CD4-positive, CD25-positive, alpha-beta regulatory T cell (primary cell): Measurements from ENCODE around the gene ZNF521. TPM values are rescaled to one million over a fixed set of nuclear protein-coding genes. Genes with fewer than 3 reads are reported as not detected.

ENCODE experiments used
- ATAC-seq, 2 donors: fragments of 150-1000 bp; cut with Tn5 transposase; one replicate each; pipeline ENCODE4 v1.10.0; 2021; ENCODE audit warnings: low read depth in 2 of 2, moderate number of reproducible peaks in 2 of 2, moderate library complexity in 1 of 2
- DNase-seq, 3 donors: peaks; one replicate each; pipeline versions ENCODE4 v3.0.0 to v3.0.0-alpha.2; 2012 to 2022; ENCODE audit warnings: mixed read lengths in 1 of 3
- H3K27ac ChIP-seq: one replicate; pipeline ENCODE4 v1.7.0; 2013; ENCODE audit warnings: mild to moderate bottlenecking, low read length; ENCODE audit not compliant: insufficient read depth, poor library complexity, severe bottlenecking
- H3K27me3 ChIP-seq: one replicate; pipeline ENCODE4 v1.7.0; 2013; ENCODE audit warnings: low read length; ENCODE audit not compliant: control insufficient read depth, insufficient read depth
- H3K36me3 ChIP-seq: one replicate; pipeline ENCODE4 v1.7.0; 2013; ENCODE audit warnings: mild to moderate bottlenecking, low read length, moderate library complexity; ENCODE audit not compliant: control insufficient read depth, insufficient read depth
- H3K4me1 ChIP-seq: 2 replicates; pipeline ENCODE4 v1.7.0; 2013; ENCODE audit warnings: mild to moderate bottlenecking, low read length; ENCODE audit not compliant: insufficient read depth, control insufficient read depth, poor library complexity, severe bottlenecking
- H3K4me3 ChIP-seq: one replicate; pipeline ENCODE4 v1.7.0; 2013; ENCODE audit warnings: low read depth, mild to moderate bottlenecking, low read length, moderate library complexity
- H3K9me3 ChIP-seq, 2 experiments: 1 replicate in 1 of 2; 2 replicates in 1 of 2; pipeline ENCODE4 v1.7.0; 2013; ENCODE audit warnings: low read length in 2 of 2, mild to moderate bottlenecking in 1 of 2, moderate library complexity in 1 of 2; ENCODE audit not compliant: control insufficient read depth in 2 of 2
- H3K27ac Mint-ChIP-seq, 3 donors: one replicate each; pipeline ENCODE4 v1.8.0; 2020 to 2022; ENCODE audit warnings: mild to moderate bottlenecking in 3 of 3, mixed read lengths in 3 of 3, moderate library complexity in 2 of 3
- H3K27me3 Mint-ChIP-seq: one replicate; pipeline ENCODE4 v1.8.0; 2022; ENCODE audit warnings: mild to moderate bottlenecking, mixed read lengths
- H3K36me3 Mint-ChIP-seq: one replicate; pipeline ENCODE4 v1.8.0; 2020; ENCODE audit warnings: mixed read lengths
- H3K4me1 Mint-ChIP-seq, 4 donors: one replicate each; pipeline ENCODE4 v1.8.0; 2020 to 2022; ENCODE audit warnings: mixed read lengths in 4 of 4, mild to moderate bottlenecking in 1 of 4
- H3K4me3 Mint-ChIP-seq, 4 donors: one replicate each; pipeline ENCODE4 v1.8.0; 2020 to 2022; ENCODE audit warnings: mild to moderate bottlenecking in 4 of 4, mixed read lengths in 4 of 4, moderate library complexity in 3 of 4
- H3K9me3 Mint-ChIP-seq, 7 donors: one replicate each; pipeline ENCODE4 v1.8.0; 2020 to 2022; ENCODE audit warnings: mixed read lengths in 7 of 7, mild to moderate bottlenecking in 3 of 7, moderate library complexity in 2 of 7
- polyA plus RNA-seq, 4 donors: library from polyadenylated mRNA; unstranded; fragments of 300-500 nt; fragmentation: Illumina TruSeq; gene quantifications; one replicate each; pipeline ENCODE4 v1.2.3, GENCODE V29; 2021
- total RNA-seq: library from RNA; stranded (reverse); gene quantifications from one replicate; pipeline ENCODE4 v1.2.3, GENCODE V29; 2022

ZNF521 gene
- total and polyA plus RNA-seq, 5 donors from 2014 or later: 1.8 TPM; not detected in 4

DNA sequence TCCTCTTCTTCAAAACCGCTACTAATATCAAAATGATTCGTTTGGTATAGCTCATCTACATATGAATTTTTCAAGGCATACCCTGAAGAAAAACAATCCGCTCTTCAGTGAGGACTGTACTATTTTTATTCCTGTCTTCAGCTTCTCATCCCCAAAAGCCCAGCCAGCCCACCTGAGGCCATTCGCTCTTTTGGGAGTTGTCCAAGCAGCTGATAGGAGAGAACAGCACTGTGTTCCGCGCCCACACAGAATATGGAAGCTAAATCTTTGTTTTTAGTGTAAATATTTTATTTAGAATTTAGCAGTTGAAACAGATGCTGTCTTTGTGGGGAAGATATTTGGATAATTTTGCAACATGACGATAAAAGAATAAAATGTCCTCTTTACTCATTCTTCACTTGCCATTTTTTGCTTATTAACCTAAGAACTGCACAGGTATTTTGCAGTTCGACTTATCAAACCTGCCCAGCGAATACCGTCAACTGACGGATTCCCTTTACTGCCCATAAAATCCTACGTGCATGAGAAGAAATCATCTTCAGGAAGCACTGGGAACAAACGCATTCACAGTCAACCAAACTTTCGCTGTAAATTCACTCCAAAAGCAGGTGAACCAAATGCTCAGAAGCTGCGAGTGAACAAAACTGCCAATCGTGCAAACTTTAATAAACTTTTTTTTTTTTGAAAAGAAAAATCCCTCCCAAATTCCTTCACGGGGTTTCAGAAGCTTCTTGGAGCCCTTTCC lies 3.4 kb downstream of the ZNF521 start:
- Histone ChIP-seq H3K4me3 (no peak overlapping the region), H3K27ac (no peak overlapping the region), H3K36me3 (no peaks in the 10 kb centered on the region), H3K9me3 (no peaks in the 10 kb centered on the region), H3K27me3 (peaks cover 43% of the 10 kb centered on the region), H3K4me1 (peaks cover 24% of the 10 kb centered on the region)
- peak overlapping the region in 1 of 3 donors; percentile 5 for H3K27ac Mint-ChIP-seq
- peak overlapping the region in 3 of 4 donors; percentile 61 to 81 (median 71) for H3K4me3 Mint-ChIP-seq
- H3K27me3 Mint-ChIP-seq: peaks cover 72% of the 10 kb centered on the region
- H3K9me3 Mint-ChIP-seq: peaks cover 0 to 7% (median 2%) of the 10 kb centered on the region in 7 donors
- no peak for DNase-seq
- H3K4me1 Mint-ChIP-seq: peaks cover 0 to 25% (median 7%) of the 10 kb centered on the region in 4 donors
- no peak for ATAC-seq
- no peaks in the 10 kb centered on the region for H3K36me3 Mint-ChIP-seq

DNA sequence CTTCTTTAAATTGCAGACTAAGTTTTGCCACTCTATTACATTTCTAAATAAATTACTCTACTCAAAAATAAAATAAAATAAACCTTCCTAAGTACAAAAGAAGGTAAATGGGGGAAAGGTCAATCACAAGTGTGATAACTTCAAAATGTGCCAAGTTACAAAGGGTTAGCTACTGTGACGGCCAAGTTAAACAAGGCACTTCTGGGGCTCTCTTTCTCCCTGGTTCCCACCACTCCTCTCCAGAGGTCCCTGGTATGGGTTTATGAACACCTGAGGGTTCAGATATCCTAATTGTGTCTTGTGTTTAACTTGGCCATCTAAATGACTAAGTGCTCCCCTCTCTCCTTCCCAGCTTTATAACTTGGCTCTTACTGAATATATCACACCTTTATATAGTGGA lies 5.4 kb downstream of the ZNF521 start:
- Histone ChIP-seq H3K9me3 (no peaks in the 10 kb centered on the region), H3K27ac (no peak overlapping the region), H3K4me1 (peaks cover 20% of the 10 kb centered on the region), H3K36me3 (no peaks in the 10 kb centered on the region), H3K4me3 (no peak overlapping the region), H3K27me3 (peaks cover 35% of the 10 kb centered on the region)
- no peak overlapping the region for H3K4me3 Mint-ChIP-seq
- no peak for ATAC-seq
- H3K4me1 Mint-ChIP-seq: peaks cover 0 to 20% (median 7%) of the 10 kb centered on the region in 4 donors
- H3K27me3 Mint-ChIP-seq: peaks cover 59% of the 10 kb centered on the region
- no peaks in the 10 kb centered on the region for H3K36me3 Mint-ChIP-seq
- peaks cover 0 to 7% (median 2%) of the 10 kb centered on the region in 7 donors for H3K9me3 Mint-ChIP-seq
- no peak overlapping the region for H3K27ac Mint-ChIP-seq
- DNase-seq: no peak

DNA sequence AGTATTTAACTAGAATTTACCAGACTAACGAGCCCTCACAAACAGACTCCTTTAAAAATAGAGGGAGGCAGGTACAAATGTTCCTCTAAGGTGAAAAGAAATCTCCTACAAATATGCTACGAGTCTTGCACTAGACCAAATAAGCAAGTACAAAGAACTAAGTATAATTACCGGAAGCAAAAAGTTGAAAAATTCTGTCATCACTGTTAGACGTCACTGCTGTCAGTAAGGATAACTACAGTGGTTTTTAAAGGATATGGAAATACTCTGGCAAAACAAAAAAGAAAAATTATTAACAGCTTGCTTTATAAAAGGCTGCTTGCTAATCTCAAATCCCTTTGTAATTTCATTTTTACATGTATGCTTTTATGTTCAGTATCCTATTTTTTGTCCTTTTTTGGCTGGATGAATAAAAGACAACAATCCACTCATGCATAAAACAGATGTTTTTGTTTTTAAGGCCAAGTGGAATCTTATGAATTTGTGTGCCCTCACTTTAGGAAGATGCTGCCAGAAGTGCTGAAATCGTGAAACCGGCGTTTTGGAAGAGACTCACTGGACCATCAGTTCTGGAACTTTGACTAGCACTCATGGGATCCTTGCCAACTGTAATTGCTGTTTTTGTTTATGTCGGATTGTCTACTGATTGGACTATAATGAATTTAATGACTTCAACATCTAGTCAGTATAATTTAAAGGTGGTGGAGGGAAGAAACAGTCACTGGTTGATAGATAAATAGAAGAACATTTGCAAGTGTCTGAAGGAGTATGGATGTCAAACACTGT lies 6.7 kb downstream of the ZNF521 start:
- Mint-ChIP-seq H3K27ac (no peak overlapping the region), H3K4me3 (peak overlapping the region in 1 of 4 donors; percentile 72), H3K27me3 (peaks cover 48% of the 10 kb centered on the region), H3K9me3 (peaks cover 0 to 5% (median 2%) of the 10 kb centered on the region in 7 donors), H3K36me3 (no peaks in the 10 kb centered on the region), H3K4me1 (peaks cover 0 to 11% (median 2%) of the 10 kb centered on the region in 4 donors)
- H3K27me3 ChIP-seq: peaks cover 35% of the 10 kb centered on the region
- no peaks in the 10 kb centered on the region for H3K9me3 ChIP-seq
- no peak overlapping the region for H3K27ac ChIP-seq
- H3K4me3 ChIP-seq: no peak overlapping the region
- peaks cover 10% of the 10 kb centered on the region for H3K4me1 ChIP-seq
- DNase-seq (no peak), ATAC-seq (no peak)
- H3K36me3 ChIP-seq: no peaks in the 10 kb centered on the region

DNA sequence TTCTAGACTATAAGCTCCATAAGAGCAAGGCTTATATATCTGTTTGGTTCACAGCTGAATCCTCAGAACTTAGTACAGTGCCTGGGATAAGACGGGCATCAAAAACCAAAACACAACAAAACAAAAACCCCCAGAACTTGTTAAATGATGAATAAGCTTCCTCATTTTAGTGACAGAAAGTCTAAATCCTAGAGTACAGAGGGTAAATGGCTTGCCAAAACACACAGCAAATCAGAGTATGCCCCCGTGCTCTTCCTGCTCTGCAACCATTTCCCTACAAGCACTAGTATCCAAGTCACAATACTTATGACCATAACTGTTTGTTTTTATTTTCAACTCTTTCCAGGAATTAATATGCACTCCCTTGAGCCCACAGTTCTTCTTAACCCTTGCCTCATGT lies 10.1 kb downstream of the ZNF521 start:
- Histone ChIP-seq H3K27me3 (peaks cover 18% of the 10 kb centered on the region), H3K36me3 (no peaks in the 10 kb centered on the region), H3K9me3 (no peaks in the 10 kb centered on the region), H3K27ac (no peak overlapping the region), H3K4me3 (no peak overlapping the region), H3K4me1 (no peaks in the 10 kb centered on the region)
- Mint-ChIP-seq H3K4me3 (no peak overlapping the region), H3K36me3 (no peaks in the 10 kb centered on the region), H3K4me1 (no peaks in the 10 kb centered on the region), H3K9me3 (no peaks in the 10 kb centered on the region), H3K27ac (no peak overlapping the region), H3K27me3 (peaks cover 21% of the 10 kb centered on the region)
- DNase-seq (no peak), ATAC-seq (no peak)

DNA sequence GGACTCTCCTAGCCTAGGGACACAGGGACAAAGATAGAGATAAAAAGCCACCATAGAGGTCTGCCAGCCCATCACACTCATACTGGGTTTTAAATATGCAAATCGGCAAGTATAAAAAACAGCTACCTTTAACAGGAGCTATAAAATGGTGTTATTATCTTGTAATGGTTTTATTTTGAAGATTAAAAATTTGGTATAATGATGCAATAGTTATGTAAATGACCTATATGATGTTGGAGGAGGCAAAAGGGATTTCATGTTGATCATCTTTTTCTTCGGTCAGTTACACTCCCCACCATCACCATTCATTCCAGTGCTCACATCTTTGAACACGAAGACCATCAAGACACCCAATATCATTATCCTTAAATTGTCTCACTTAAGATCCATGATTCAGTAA lies 11.2 kb downstream of the ZNF521 start:
- Mint-ChIP-seq H3K4me1 (no peaks in the 10 kb centered on the region), H3K4me3 (no peak overlapping the region), H3K36me3 (no peaks in the 10 kb centered on the region), H3K27me3 (peaks cover 14% of the 10 kb centered on the region), H3K9me3 (no peaks in the 10 kb centered on the region), H3K27ac (no peak overlapping the region)
- H3K4me1 ChIP-seq: no peaks in the 10 kb centered on the region
- peaks cover 12% of the 10 kb centered on the region for H3K27me3 ChIP-seq
- DNase-seq (no peak), ATAC-seq (no peak)
- no peaks in the 10 kb centered on the region for H3K36me3 ChIP-seq
- no peak overlapping the region for H3K27ac ChIP-seq
- no peak overlapping the region for H3K4me3 ChIP-seq
- no peaks in the 10 kb centered on the region for H3K9me3 ChIP-seq

DNA sequence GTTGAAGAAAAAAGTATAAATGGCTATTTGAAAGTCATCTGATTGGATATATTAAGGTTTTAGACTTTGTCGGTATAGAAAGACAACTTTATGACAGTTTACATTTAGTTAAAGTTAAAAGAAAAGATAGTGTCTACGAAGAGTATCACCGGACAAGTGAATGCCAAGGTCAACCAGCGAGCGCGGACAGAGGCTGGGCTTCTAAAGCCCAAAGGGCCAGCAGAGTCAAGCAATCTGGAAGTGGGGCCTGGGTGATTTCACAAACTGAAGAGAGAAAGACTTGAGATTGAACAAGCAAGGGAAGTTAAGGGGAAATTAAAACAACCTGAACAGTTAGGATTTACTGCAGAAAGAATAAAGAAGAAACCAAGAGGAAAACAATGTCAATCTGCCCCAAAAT lies 16.3 kb downstream of the ZNF521 start:
- no peaks in the 10 kb centered on the region for H3K4me1 ChIP-seq
- Mint-ChIP-seq H3K27me3 (peaks cover 10% of the 10 kb centered on the region), H3K4me3 (no peak overlapping the region), H3K27ac (no peak overlapping the region), H3K36me3 (no peaks in the 10 kb centered on the region), H3K9me3 (no peaks in the 10 kb centered on the region), H3K4me1 (no peaks in the 10 kb centered on the region)
- no peaks in the 10 kb centered on the region for H3K9me3 ChIP-seq
- no peaks in the 10 kb centered on the region for H3K27me3 ChIP-seq
- DNase-seq: no peak
- no peaks in the 10 kb centered on the region for H3K36me3 ChIP-seq
- H3K4me3 ChIP-seq: no peak overlapping the region
- no peak overlapping the region for H3K27ac ChIP-seq
- no peak for ATAC-seq

DNA sequence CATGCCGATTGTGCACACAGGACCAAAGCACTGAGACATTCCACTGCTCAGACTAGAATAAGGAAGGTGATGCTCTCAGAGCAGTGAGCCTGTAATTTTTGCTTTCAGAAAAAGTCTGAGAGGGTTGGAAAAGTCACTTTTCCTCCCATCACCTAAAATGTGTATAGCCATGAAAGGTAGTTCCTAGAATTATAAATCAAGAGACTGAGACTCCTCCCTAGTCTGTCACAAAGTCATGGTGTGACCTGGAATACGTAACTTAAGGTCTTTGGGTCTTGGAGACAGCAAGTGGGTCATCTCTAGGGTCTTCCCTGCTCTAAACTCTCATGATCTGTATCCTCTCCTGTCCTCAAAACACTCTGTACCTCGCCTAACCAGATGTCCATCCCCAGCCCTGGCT lies 16.9 kb downstream of the ZNF521 start:
- Histone ChIP-seq H3K36me3 (no peaks in the 10 kb centered on the region), H3K9me3 (no peaks in the 10 kb centered on the region), H3K27me3 (no peaks in the 10 kb centered on the region), H3K4me3 (no peak overlapping the region), H3K27ac (no peak overlapping the region), H3K4me1 (no peaks in the 10 kb centered on the region)
- Mint-ChIP-seq H3K9me3 (no peaks in the 10 kb centered on the region), H3K27ac (no peak overlapping the region), H3K4me3 (no peak overlapping the region), H3K27me3 (peaks cover 10% of the 10 kb centered on the region), H3K4me1 (no peaks in the 10 kb centered on the region), H3K36me3 (no peaks in the 10 kb centered on the region)
- no peak for ATAC-seq
- DNase-seq: no peak
